Glutamatergic neuron (in vitro differentiated cells): ENCODE measurements around the gene TNFRSF12A. TPM values are rescaled to one million over a fixed set of nuclear protein-coding genes. Genes with fewer than 3 reads are reported as not detected.
A peak's percentile ranks its signal among the peaks of the same experiment; 100 is the strongest.

Experiments
- DNase-seq: peaks from one replicate; pipeline ENCODE4 v3.0.0; 2022
- H3K27ac Mint-ChIP-seq: one replicate; pipeline ENCODE4 v1.8.0; 2020; ENCODE audit warnings: mild to moderate bottlenecking, mixed read lengths, inconsistent platforms; ENCODE audit not compliant: unreplicated experiment
- H3K27me3 Mint-ChIP-seq: one replicate; pipeline ENCODE4 v1.8.0; 2020; ENCODE audit warnings: mild to moderate bottlenecking, moderate library complexity, mixed read lengths, inconsistent platforms; ENCODE audit not compliant: unreplicated experiment
- H3K36me3 Mint-ChIP-seq: one replicate; pipeline ENCODE4 v1.8.0; 2020; ENCODE audit warnings: mild to moderate bottlenecking, mixed read lengths, inconsistent platforms; ENCODE audit not compliant: unreplicated experiment
- H3K4me1 Mint-ChIP-seq: one replicate; pipeline ENCODE4 v1.8.0; 2020; ENCODE audit warnings: mild to moderate bottlenecking, low read depth, mixed read lengths, inconsistent platforms; ENCODE audit not compliant: unreplicated experiment
- H3K4me3 Mint-ChIP-seq: one replicate; pipeline ENCODE4 v1.8.0; 2020; ENCODE audit warnings: mild to moderate bottlenecking, mixed read lengths, inconsistent platforms; ENCODE audit not compliant: unreplicated experiment
- H3K9me3 Mint-ChIP-seq: one replicate; pipeline ENCODE4 v1.8.0; 2020; ENCODE audit warnings: mild to moderate bottlenecking, moderate library complexity, mixed read lengths, inconsistent platforms; ENCODE audit not compliant: unreplicated experiment
- total RNA-seq: library from RNA; stranded (reverse); fragmentation: NEBNext Ultra II Directional; extraction: Animal tissue kit (Norgen Biotek cat#: 25700); gene quantifications from one replicate; pipeline ENCODE4 v1.2.1, GENCODE V29; 2021; ENCODE audit not compliant: unreplicated experiment
- TF ChIP-seq, protein P1 (sequence below): fragments of 200-600 bp; sonication (generic); IDR thresholded peaks from one replicate; pipeline ENCODE4 v1.5.0; 2021; ENCODE audit not compliant: partially characterized antibody, unreplicated experiment

TNFRSF12A gene
- total RNA-seq, 1 donor from 2014 or later, result 4.2 TPM

DNA sequence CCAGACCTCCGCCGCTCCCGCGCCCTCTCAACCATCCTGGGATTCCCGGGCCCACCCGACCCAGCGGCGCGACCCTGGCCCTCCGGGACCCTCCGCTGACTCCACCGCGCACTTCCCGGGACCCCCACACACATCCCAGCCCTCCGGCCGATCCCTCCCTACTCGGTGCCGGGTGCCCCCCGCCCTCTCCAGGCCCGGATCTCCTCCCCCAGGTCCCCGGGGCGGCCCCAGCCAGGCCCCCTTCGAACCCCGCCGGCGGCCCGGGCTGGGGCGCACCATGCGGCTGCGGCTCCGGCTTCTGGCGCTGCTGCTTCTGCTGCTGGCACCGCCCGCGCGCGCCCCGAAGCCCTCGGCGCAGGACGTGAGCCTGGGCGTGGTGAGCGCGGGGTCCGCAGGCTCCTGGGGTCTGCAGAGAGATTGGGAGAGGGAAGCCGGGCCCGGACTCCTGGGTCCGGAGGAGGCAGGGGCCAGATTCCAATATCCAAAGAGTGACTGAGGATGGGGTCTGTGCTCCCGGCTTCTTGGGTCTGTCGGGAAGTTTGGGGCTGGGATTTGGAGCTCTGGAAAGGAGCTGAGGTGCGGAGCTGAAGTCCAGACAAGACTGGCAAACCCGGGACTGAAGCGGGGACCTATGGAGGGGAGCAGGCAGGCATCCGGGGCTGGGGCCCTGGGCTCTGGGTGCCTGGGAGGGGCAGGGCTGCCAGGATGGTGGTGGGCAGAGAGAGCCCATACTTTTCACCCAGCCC, 26.6 kb downstream of the TNFRSF12A start:
- Mint-ChIP-seq H3K9me3 (peaks cover 10% of the 10 kb centered on the region), H3K4me3 (peak overlapping the region; percentile 61), H3K27ac (no peak overlapping the region), H3K36me3 (peaks cover 6% of the 10 kb centered on the region), H3K4me1 (no peaks in the 10 kb centered on the region), H3K27me3 (peaks cover 18% of the 10 kb centered on the region)
- DNase-seq, result no peak
- TF ChIP-seq, protein P1, sequence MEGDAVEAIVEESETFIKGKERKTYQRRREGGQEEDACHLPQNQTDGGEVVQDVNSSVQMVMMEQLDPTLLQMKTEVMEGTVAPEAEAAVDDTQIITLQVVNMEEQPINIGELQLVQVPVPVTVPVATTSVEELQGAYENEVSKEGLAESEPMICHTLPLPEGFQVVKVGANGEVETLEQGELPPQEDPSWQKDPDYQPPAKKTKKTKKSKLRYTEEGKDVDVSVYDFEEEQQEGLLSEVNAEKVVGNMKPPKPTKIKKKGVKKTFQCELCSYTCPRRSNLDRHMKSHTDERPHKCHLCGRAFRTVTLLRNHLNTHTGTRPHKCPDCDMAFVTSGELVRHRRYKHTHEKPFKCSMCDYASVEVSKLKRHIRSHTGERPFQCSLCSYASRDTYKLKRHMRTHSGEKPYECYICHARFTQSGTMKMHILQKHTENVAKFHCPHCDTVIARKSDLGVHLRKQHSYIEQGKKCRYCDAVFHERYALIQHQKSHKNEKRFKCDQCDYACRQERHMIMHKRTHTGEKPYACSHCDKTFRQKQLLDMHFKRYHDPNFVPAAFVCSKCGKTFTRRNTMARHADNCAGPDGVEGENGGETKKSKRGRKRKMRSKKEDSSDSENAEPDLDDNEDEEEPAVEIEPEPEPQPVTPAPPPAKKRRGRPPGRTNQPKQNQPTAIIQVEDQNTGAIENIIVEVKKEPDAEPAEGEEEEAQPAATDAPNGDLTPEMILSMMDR, result no peak

DNA sequence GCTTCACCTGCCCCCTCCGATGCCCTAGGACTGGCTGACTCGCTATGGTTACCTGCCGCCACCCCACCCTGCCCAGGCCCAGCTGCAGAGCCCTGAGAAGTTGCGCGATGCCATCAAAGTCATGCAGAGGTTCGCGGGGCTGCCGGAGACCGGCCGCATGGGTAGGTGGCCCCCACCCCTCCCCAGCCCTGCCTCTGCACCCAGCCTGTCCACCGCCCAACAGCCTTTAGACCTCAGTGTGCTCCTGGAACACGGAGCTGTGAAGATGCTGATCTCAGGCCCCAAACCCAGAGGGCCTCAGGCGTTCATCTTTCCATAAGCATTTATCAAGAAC, 27.2 kb downstream of the TNFRSF12A start:
- no peak overlapping the region for H3K27ac Mint-ChIP-seq
- H3K27me3 Mint-ChIP-seq, result peaks cover 18% of the 10 kb centered on the region
- DNase-seq, result no peak
- H3K4me1 Mint-ChIP-seq, result no peaks in the 10 kb centered on the region
- H3K36me3 Mint-ChIP-seq, result peaks cover 6% of the 10 kb centered on the region
- no peak overlapping the region for H3K4me3 Mint-ChIP-seq
- H3K9me3 Mint-ChIP-seq, result peaks cover 10% of the 10 kb centered on the region
- TF ChIP-seq, protein P1, result no peak

DNA sequence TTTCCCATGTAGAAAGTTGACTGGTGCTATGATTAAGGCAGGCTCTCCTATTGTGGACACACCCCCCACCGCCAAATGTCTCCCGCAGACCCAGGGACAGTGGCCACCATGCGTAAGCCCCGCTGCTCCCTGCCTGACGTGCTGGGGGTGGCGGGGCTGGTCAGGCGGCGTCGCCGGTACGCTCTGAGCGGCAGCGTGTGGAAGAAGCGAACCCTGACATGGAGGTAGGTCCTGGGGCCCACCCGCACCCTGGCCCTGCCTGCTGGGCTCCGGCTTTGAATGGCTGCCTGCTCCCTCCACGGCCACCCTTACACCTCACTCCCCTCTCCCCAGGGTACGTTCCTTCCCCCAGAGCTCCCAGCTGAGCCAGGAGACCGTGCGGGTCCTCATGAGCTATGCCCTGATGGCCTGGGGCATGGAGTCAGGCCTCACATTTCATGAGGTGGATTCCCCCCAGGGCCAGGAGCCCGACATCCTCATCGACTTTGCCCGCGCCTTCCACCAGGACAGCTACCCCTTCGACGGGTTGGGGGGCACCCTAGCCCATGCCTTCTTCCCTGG, 29.8 kb downstream of the TNFRSF12A start:
- Mint-ChIP-seq H3K4me3 (no peak overlapping the region), H3K36me3 (peaks cover 6% of the 10 kb centered on the region), H3K27ac (no peak overlapping the region), H3K9me3 (peaks cover 5% of the 10 kb centered on the region), H3K27me3 (peaks cover 16% of the 10 kb centered on the region), H3K4me1 (no peaks in the 10 kb centered on the region)
- TF ChIP-seq, protein P1, result no peak
- no peak for DNase-seq

DNA sequence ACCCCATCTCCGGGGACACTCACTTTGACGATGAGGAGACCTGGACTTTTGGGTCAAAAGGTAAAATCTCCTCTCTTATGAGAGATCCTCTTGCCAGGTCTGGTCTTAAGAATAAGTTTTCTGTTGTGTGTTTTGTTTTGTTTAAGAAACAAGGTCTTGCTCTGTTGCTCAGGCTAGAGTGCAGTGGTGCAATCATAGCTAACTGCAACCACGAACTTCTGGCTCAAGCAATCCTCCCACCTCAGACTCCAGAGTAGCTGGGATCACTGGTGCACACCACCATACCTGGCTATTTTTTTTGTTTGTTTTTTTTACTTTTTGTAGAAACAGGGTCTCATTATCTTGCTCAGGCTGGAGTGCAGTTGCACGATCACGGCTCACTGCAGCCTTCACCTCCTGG, 30.3 kb downstream of the TNFRSF12A start:
- peaks cover 14% of the 10 kb centered on the region for H3K27me3 Mint-ChIP-seq
- no peak overlapping the region for H3K4me3 Mint-ChIP-seq
- no peak overlapping the region for H3K27ac Mint-ChIP-seq
- TF ChIP-seq, protein P1, result no peak
- no peaks in the 10 kb centered on the region for H3K4me1 Mint-ChIP-seq
- DNase-seq, result no peak
- H3K36me3 Mint-ChIP-seq, result peaks cover 6% of the 10 kb centered on the region
- peaks cover 4% of the 10 kb centered on the region for H3K9me3 Mint-ChIP-seq

DNA sequence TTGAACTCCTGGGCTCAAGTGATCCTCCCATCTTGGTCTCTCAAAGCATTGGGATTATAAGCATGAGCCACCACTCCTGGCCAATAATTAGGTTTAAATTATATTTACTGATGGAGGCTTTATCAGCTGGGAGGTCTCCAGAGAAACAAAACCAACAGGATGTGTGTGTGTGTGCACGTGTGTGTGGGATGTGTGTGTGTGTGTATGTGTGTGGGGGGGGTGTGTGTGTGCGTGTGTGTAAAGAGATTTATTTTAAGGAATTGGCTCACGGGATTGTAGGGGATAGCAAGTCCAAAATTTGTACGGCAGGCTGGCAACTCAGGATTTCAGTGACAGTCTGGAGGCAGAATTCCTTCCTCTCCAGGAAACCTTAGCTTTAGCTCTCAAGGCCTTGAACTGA, 30.8 kb downstream of the TNFRSF12A start:
- Mint-ChIP-seq H3K36me3 (peaks cover 6% of the 10 kb centered on the region), H3K9me3 (peaks cover 4% of the 10 kb centered on the region), H3K4me1 (no peaks in the 10 kb centered on the region), H3K27me3 (peaks cover 14% of the 10 kb centered on the region), H3K4me3 (no peak overlapping the region), H3K27ac (no peak overlapping the region)
- TF ChIP-seq, protein P1, result no peak
- no peak for DNase-seq
